LNCaP clone FGC (cell line): ENCODE data around the gene MRGPRD.

Source experiments
- DNase-seq: peaks from one replicate; pipeline ENCODE4 v3.0.0-alpha.2; 2011; ENCODE audit warnings: low read depth
- H3K4me3 ChIP-seq: 2 replicates; pipeline ENCODE4 v1.5.1; 2011; ENCODE audit warnings: mild to moderate bottlenecking, low read depth, low read length, control low read depth
- CTCF ChIP-seq: IDR thresholded peaks from 2 replicates; pipeline ENCODE4 v1.5.1; 2012; ENCODE audit warnings: mild to moderate bottlenecking; ENCODE audit not compliant: control insufficient read depth, insufficient read depth; ENCODE audit errors: extremely low read depth

The MRGPRD gene

GRCh38 chr11:68993546-68993945 is 12.8 kb upstream of the MRGPRD start:
- no peak for DNase-seq

GRCh38 chr11:68992743-68993255 is 12.0 kb upstream of the MRGPRD start:
- no peak for TF ChIP-seq CTCF
- no peak for DNase-seq
- H3K4me3 ChIP-seq = no peak overlapping the region

More at GRCh38 chr11:68993546-68993945, 12.8 kb upstream of the MRGPRD start:
- no peak for TF ChIP-seq CTCF
- H3K4me3 ChIP-seq = no peak overlapping the region

GRCh38 chr11:68990995-68991780 is 10.4 kb upstream of the MRGPRD start:
- no peak overlapping the region for H3K4me3 ChIP-seq
- no peak for TF ChIP-seq CTCF
- DNase-seq = no peak

- no peak for TF ChIP-seq CTCF
These were observed 9.3 kb upstream of the MRGPRD start for GRCh38 chr11:68989936-68990606.

GRCh38 chr11:68988491-68988890 is 7.7 kb upstream of the MRGPRD start:
- DNase-seq = no peak
- TF ChIP-seq CTCF = no peak
- no peak overlapping the region for H3K4me3 ChIP-seq

More at GRCh38 chr11:68989936-68990606, 9.3 kb upstream of the MRGPRD start:
- no peak for DNase-seq
- no peak overlapping the region for H3K4me3 ChIP-seq

- no peak for TF ChIP-seq CTCF
- H3K4me3 ChIP-seq = no peak overlapping the region
- DNase-seq = no peak
These were observed 6.4 kb upstream of the MRGPRD start for GRCh38 chr11:68987211-68987610.

GRCh38 chr11:68983801-68984200 is 3.0 kb upstream of the MRGPRD start:
- TF ChIP-seq CTCF = no peak
- DNase-seq = no peak
- H3K4me3 ChIP-seq = no peak overlapping the region
